ENCODE data around the gene USP11. TPM values are rescaled to one million over a fixed set of nuclear protein-coding genes. Genes with fewer than 3 reads are reported as not detected.

Gene USP11
- total RNA-seq, 1 experiment from 2014 or later: 62.0 TPM

DNA sequence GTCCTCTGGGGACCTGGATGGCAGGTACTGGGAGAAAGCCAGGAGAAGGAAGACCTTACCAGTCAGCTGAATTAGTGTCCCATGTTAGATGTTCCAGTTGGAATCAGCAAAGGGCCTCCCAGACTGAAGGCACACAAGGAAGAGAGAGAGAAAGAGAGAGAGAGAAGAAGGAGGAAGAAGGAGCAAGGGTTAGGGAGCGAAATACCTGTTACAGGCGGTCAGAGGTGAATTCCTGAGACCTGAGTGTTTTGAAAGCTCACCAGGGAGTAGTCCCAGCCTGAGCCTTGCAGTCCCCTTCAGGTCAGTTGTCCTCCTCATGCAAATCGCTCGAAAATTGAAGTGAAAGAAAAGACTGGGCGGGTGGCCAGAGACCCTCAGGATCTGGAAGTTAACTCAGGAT, 60.3 kb downstream of the USP11 start:
- no peak overlapping the region for H3K4me3 ChIP-seq (replicated peaks in 1 of 2; ENCODE audit: low read depth in 1 of 2, low read length in 2 of 2)
- BruUV-seq (replicated peaks): no TSS peak
- CTCF ChIA-PET: no interaction called here

DNA sequence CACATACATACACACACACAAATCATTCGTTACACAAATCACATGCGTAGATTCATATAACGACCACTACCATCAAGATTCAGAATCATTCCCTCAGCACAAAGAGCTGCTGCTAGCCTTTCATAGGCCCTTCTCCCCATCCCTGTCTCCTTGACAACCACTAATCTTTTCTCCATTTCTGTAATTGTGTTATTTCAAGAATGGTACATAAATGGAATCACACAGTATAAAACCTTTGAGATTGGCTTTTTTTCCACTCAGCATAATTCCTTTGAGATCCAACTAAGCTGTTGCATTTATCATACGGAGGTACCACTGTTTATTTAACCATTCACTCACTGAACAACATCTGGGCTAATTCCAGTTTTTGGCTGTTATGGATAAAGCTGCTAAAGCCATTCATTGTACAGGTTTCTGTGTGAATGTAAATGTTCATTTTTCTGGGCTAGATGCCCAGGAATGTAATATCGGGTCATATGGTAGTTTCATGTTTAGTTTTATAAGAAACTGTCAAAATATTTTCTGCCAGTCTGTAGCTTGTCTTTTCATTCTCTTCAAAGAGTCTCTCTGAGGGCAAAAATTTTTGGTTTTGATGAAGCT, 64.1 kb downstream of the USP11 start:
- H3K4me2 ChIP-seq (ENCODE audit: low read length): no peak overlapping the region
- no peaks in the 10 kb centered on the region for H3K36me3 ChIP-seq (ENCODE audit: control insufficient read depth in 1 of 2, insufficient read depth in 2 of 2, low read length in 2 of 2)
- intact Hi-C loops (cut with micrococcal nuclease): loop anchor here (10.0 kb wide), 1 partner anchor 62 kb away; the partner anchor contains the start of gene USP11
- H3K27me3 ChIP-seq (ENCODE audit: insufficient read depth, low read length): no peaks in the 10 kb centered on the region
- H2AFZ ChIP-seq (ENCODE audit: low read depth, low read length, poor library complexity, severe bottlenecking): no peak overlapping the region
- POLR2A ChIA-PET: interaction anchor here (1.2 kb wide), 1 partner anchor 24 kb away, joined by 3 read pairs; no protein-coding TSS in a partner anchor
- no peak overlapping the region for H3K4me3 ChIP-seq (replicated peaks in 1 of 2; ENCODE audit: low read depth in 1 of 2, low read length in 2 of 2)
- RAD21 ChIA-PET (ENCODE audit: low non-redundant PET in 1 of 2, low total read pairs in 2 of 2, uncharacterized antibody in 2 of 2, unreplicated experiment in 2 of 2): no interaction called here
- H3K9me3 ChIP-seq (ENCODE audit: control insufficient read depth in 1 of 2, insufficient read depth in 1 of 2, low read depth in 1 of 2, low read length in 2 of 2): no peaks in the 10 kb centered on the region
- TF ChIP-seq ATF3 (IDR thresholded peaks at IDR 0.05) (no peak), FOSL1 (IDR thresholded peaks at IDR 0.05; ENCODE audit: low read depth) (no peak), SIN3A (IDR thresholded peaks at IDR 0.05; ENCODE audit: low read depth) (no peak)
- TF ChIP-seq, protein P1, sequence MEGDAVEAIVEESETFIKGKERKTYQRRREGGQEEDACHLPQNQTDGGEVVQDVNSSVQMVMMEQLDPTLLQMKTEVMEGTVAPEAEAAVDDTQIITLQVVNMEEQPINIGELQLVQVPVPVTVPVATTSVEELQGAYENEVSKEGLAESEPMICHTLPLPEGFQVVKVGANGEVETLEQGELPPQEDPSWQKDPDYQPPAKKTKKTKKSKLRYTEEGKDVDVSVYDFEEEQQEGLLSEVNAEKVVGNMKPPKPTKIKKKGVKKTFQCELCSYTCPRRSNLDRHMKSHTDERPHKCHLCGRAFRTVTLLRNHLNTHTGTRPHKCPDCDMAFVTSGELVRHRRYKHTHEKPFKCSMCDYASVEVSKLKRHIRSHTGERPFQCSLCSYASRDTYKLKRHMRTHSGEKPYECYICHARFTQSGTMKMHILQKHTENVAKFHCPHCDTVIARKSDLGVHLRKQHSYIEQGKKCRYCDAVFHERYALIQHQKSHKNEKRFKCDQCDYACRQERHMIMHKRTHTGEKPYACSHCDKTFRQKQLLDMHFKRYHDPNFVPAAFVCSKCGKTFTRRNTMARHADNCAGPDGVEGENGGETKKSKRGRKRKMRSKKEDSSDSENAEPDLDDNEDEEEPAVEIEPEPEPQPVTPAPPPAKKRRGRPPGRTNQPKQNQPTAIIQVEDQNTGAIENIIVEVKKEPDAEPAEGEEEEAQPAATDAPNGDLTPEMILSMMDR (IDR thresholded peaks at IDR 0.05 in 2 of 3, conservative IDR thresholded peaks at IDR 0.05 in 1 of 3; ENCODE audit: borderline replicate concordance in 1 of 3, insufficient read depth in 1 of 3, low read depth in 2 of 3, low read length in 2 of 3): no peak
- H3K79me2 ChIP-seq (ENCODE audit: insufficient read depth, low read length): no peaks in the 10 kb centered on the region
- no TSS peak for BruUV-seq (replicated peaks)
- ATAC-seq (no peak), DNase-seq (ENCODE audit: low read depth, low spot score) (no peak)
- no peak overlapping the region for H3K27ac ChIP-seq (ENCODE audit: low read depth, low read length)
- H4K20me1 ChIP-seq (ENCODE audit: insufficient read depth): no peaks in the 10 kb centered on the region
- peaks cover 5 to 24% of the 10 kb centered on the region in 2 experiments; a peak in 2 of 4 replicates for H3K4me1 ChIP-seq (ENCODE audit: control insufficient read depth in 1 of 2, insufficient read depth in 2 of 2, low read length in 2 of 2)
- no peak overlapping the region for H3K9ac ChIP-seq (ENCODE audit: low read length)
- no peaks in the 10 kb centered on the region for H3K9me2 ChIP-seq (ENCODE audit: insufficient read depth)
- CTCF ChIA-PET: no interaction called here

More for the DNA sequence above, 60.3 kb downstream of the USP11 start:
- no peak for DNase-seq (ENCODE audit: low read depth, low spot score)
- TF ChIP-seq EZH2phosphoT487 (IDR thresholded peaks at IDR 0.05; ENCODE audit: borderline replicate concordance) (no peak), ZBTB33 (IDR thresholded peaks at IDR 0.05; ENCODE audit: extremely low read depth, insufficient replicate concordance, low read length) (no peak)
- no peak overlapping the region for H3K4me2 ChIP-seq (ENCODE audit: low read length)
- no peaks in the 10 kb centered on the region for H3K79me2 ChIP-seq (ENCODE audit: insufficient read depth, low read length)
- H4K20me1 ChIP-seq (ENCODE audit: insufficient read depth): no peaks in the 10 kb centered on the region
- H3K9me2 ChIP-seq (ENCODE audit: insufficient read depth): no peaks in the 10 kb centered on the region
- ChIA-PET RAD21 (ENCODE audit: low non-redundant PET in 1 of 2, low total read pairs in 2 of 2, uncharacterized antibody in 2 of 2, unreplicated experiment in 2 of 2) (no interaction called here), POLR2A (no interaction called here)
- no peaks in the 10 kb centered on the region for H3K36me3 ChIP-seq (ENCODE audit: control insufficient read depth in 1 of 2, insufficient read depth in 2 of 2, low read length in 2 of 2)
- no peak overlapping the region for H2AFZ ChIP-seq (ENCODE audit: low read depth, low read length, poor library complexity, severe bottlenecking)
- H3K9ac ChIP-seq (ENCODE audit: low read length): no peak overlapping the region
- no peaks in the 10 kb centered on the region for H3K9me3 ChIP-seq (ENCODE audit: control insufficient read depth in 1 of 2, insufficient read depth in 1 of 2, low read depth in 1 of 2, low read length in 2 of 2)
- H3K27ac ChIP-seq (ENCODE audit: low read depth, low read length): no peak overlapping the region
- intact Hi-C loops (cut with micrococcal nuclease): loop anchor here (10.0 kb wide), 1 partner anchor 58 kb away; the partner anchor contains the start of gene USP11
- no peak for ATAC-seq
- H3K27me3 ChIP-seq (ENCODE audit: insufficient read depth, low read length): no peaks in the 10 kb centered on the region
- peaks cover 5 to 20% of the 10 kb centered on the region in 2 experiments; a peak in 2 of 4 replicates for H3K4me1 ChIP-seq (ENCODE audit: control insufficient read depth in 1 of 2, insufficient read depth in 2 of 2, low read length in 2 of 2)
